PC-3 (cell line): ENCODE data around the gene ALG2. TPM values are rescaled to one million over a fixed set of nuclear protein-coding genes. Genes with fewer than 3 reads are reported as not detected.

Experiments
- ATAC-seq: fragments of 200-7000 bp; cut with Tn5 transposase; 2 replicates; pipeline ENCODE4 v1.9.1; 2020; ENCODE audit warnings: mild to moderate bottlenecking, moderate library complexity
- BruUV-seq: library from RNA; stranded (reverse); fragments of 400-500 nt; replicated peaks from 2 replicates; lab custom pipeline; 2021; lab: Mats Ljungman, UMichigan
- CTCF ChIA-PET: fragments of 300-600 bp; sonication (Branson Sonifier 250); formaldehyde crosslinking; loops from one replicate; lab custom pipeline; 2022; ENCODE audit warnings: antibody characterized with exemption; lab: Charles Lee
- POLR2A ChIA-PET: fragments of 300-600 bp; sonication (Branson Sonifier 250); formaldehyde crosslinking; loops from one replicate; lab custom pipeline; 2022; ENCODE audit warnings: antibody characterized with exemption; ENCODE audit not compliant: unreplicated experiment; lab: Charles Lee
- DNase-seq: peaks from one replicate; pipeline ENCODE4 v3.0.0-alpha.2; 2015
- H2AFZ ChIP-seq: fragments of 300-600 bp; sonication (generic); 2 replicates; pipeline ENCODE4 v1.6.0; 2016; ENCODE audit warnings: antibody characterized with exemption, low read length
- H3F3A ChIP-seq: fragments of 300-600 bp; sonication (generic); one replicate; pipeline ENCODE4 v1.6.0; 2017; ENCODE audit warnings: antibody characterized with exemption, low read length, control low read depth, mild to moderate bottlenecking; ENCODE audit not compliant: unreplicated experiment
- H3K27ac ChIP-seq: fragments of 300-600 bp; sonication (generic); 2 replicates; pipeline ENCODE4 v1.5.1; 2016; ENCODE audit warnings: mild to moderate bottlenecking, low read length
- H3K27me3 ChIP-seq: fragments of 300-600 bp; sonication (generic); 2 replicates; pipeline ENCODE4 v1.6.1; 2016; ENCODE audit warnings: low read length, mixed read lengths
- H3K36me3 ChIP-seq: fragments of 300-600 bp; sonication (generic); 2 replicates; pipeline ENCODE4 v1.6.1; 2016; ENCODE audit warnings: low read depth, mixed run types, low read length, mixed read lengths
- H3K4me1 ChIP-seq: fragments of 300-600 bp; sonication (generic); 2 replicates; pipeline ENCODE4 v1.5.1; 2016; ENCODE audit warnings: low read length; ENCODE audit not compliant: insufficient read depth
- H3K4me2 ChIP-seq: fragments of 300-600 bp; sonication (generic); 2 replicates; pipeline ENCODE4 v1.6.0; 2016; ENCODE audit warnings: low read length
- H3K4me3 ChIP-seq: fragments of 300-600 bp; sonication (generic); 2 replicates; pipeline ENCODE4 v1.5.1; 2016; ENCODE audit warnings: mild to moderate bottlenecking, low read length, mixed read lengths
- H3K79me2 ChIP-seq: fragments of 300-600 bp; sonication (generic); 2 replicates; pipeline ENCODE4 v1.6.1; 2017; ENCODE audit warnings: low read length, mixed read lengths
- H3K9ac ChIP-seq: fragments of 300-600 bp; sonication (generic); 2 replicates; pipeline ENCODE4 v1.6.0; 2016; ENCODE audit warnings: mild to moderate bottlenecking, low read length
- H3K9me2 ChIP-seq: fragments of 300-600 bp; sonication (generic); replicated peaks from 2 replicates; pipeline ENCODE4 v1.6.1; 2016; ENCODE audit warnings: mixed run types, low read length, mixed read lengths
- H3K9me3 ChIP-seq: fragments of 300-600 bp; sonication (generic); 2 replicates; pipeline ENCODE4 v1.6.1; 2016; ENCODE audit warnings: low read length, mixed read lengths
- H4K20me1 ChIP-seq: fragments of 300-600 bp; sonication (generic); 2 replicates; pipeline ENCODE4 v1.6.1; 2016; ENCODE audit warnings: low read length, mixed read lengths
- EZH2 ChIP-seq: fragments of 300-600 bp; sonication (generic); IDR thresholded peaks from one replicate; pipeline ENCODE4 v1.6.1; 2017; ENCODE audit warnings: antibody characterized with exemption, mild to moderate bottlenecking, low read length; ENCODE audit not compliant: unreplicated experiment
- EZH2phosphoT487 ChIP-seq: fragments of 300-600 bp; sonication (generic); IDR thresholded peaks from 2 replicates; pipeline ENCODE4 v1.6.1; 2018; ENCODE audit warnings: mild to moderate bottlenecking, antibody characterized with exemption, low read length, borderline replicate concordance
- intact Hi-C: fragments of 100-400 bp; cut with micrococcal nuclease; formaldehyde crosslinking; loops from 2 replicates; pipeline ENCODE4 v1.9.0; 2023
- total RNA-seq: library from RNA; depleted of rRNA; stranded (reverse); fragments of >200 nt; gene quantifications from 2 replicates; pipeline ENCODE4 v1.2.3, GENCODE V29; 2014
- TF ChIP-seq, protein P1 (sequence below): fragments of 300-600 bp; sonication (generic); conservative IDR thresholded peaks from 2 replicates; pipeline ENCODE4 v1.5.1; 2017; ENCODE audit warnings: antibody characterized with exemption, low read depth, mild to moderate bottlenecking, low read length

The ALG2 gene
- total RNA-seq, 1 experiment from 2014 or later, result 33.2 TPM

GRCh38 chr9:99237356-99237755 is 15.6 kb upstream of the ALG2 start:
- no peaks in the 10 kb centered on the region for H3K27me3 ChIP-seq
- DNase-seq, result no peak
- H4K20me1 ChIP-seq, result no peaks in the 10 kb centered on the region
- no peaks in the 10 kb centered on the region for H3K4me1 ChIP-seq
- no peak for ATAC-seq
- no peak overlapping the region for H3K4me3 ChIP-seq
- H2AFZ ChIP-seq, result no peak overlapping the region
- no TSS peak for BruUV-seq
- TF ChIP-seq EZH2phosphoT487 (no peak), EZH2 (no peak)
- TF ChIP-seq, protein P1, sequence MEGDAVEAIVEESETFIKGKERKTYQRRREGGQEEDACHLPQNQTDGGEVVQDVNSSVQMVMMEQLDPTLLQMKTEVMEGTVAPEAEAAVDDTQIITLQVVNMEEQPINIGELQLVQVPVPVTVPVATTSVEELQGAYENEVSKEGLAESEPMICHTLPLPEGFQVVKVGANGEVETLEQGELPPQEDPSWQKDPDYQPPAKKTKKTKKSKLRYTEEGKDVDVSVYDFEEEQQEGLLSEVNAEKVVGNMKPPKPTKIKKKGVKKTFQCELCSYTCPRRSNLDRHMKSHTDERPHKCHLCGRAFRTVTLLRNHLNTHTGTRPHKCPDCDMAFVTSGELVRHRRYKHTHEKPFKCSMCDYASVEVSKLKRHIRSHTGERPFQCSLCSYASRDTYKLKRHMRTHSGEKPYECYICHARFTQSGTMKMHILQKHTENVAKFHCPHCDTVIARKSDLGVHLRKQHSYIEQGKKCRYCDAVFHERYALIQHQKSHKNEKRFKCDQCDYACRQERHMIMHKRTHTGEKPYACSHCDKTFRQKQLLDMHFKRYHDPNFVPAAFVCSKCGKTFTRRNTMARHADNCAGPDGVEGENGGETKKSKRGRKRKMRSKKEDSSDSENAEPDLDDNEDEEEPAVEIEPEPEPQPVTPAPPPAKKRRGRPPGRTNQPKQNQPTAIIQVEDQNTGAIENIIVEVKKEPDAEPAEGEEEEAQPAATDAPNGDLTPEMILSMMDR, result no peak
- H3K36me3 ChIP-seq, result 0 out of 2 replicates have a peak, but pooled peaks cover under 1% of the 10 kb centered on the region
- POLR2A ChIA-PET, result no interaction called here
- no peaks in the 10 kb centered on the region for H3K79me2 ChIP-seq
- H3K9me3 ChIP-seq, result no peaks in the 10 kb centered on the region
- no peak overlapping the region for H3K9ac ChIP-seq
- intact Hi-C loops, result no loop called here
- H3K9me2 ChIP-seq, result no peaks in the 10 kb centered on the region
- no peak overlapping the region for H3K27ac ChIP-seq
- H3F3A ChIP-seq, result no peaks in the 10 kb centered on the region
- CTCF ChIA-PET, result interaction anchor here (0.6 kb wide), 1 partner anchor 52 kb away, joined by 3 read pairs; no protein-coding TSS in a partner anchor
- no peak overlapping the region for H3K4me2 ChIP-seq

DNA sequence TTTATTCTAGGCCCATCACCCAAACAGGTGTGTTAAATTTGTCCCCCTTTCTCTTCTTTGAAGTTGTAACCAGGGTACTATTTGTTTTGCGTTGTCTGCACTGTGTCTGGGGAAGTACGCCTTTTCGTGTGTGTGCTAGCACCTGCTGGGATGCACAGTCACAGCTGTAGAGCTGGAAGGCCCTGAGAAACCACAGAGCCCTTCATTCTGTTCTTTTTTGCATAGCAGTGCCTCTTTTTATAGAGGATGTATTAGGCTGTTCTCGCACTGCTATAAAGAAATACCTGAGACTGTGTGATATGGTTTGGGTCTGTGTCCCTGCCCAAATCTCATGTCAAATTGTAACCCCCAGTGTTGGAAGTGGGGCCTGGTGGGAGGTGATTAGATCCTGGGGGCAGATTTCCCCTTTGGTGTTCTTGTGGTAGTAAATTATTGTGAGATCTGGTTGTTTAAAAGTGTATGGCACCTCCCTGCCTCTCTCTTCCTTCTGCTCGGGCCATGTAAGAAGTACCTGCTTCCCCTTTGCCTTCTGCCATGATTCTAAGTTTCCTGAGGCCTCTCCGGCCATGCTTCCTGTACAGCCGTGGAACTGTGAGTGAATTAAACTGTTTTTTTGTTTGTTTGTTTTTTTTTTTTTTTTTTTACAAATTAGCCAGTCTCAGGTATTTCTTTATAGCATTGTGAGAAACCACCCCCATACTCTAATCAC is 14.3 kb upstream of the ALG2 start:
- CTCF ChIA-PET, result no interaction called here
- H3F3A ChIP-seq, result no peaks in the 10 kb centered on the region
- intact Hi-C loops, result no loop called here
- H3K27ac ChIP-seq, result no peak overlapping the region
- H2AFZ ChIP-seq, result no peak overlapping the region
- H3K79me2 ChIP-seq, result no peaks in the 10 kb centered on the region
- no peaks in the 10 kb centered on the region for H3K4me1 ChIP-seq
- no peaks in the 10 kb centered on the region for H4K20me1 ChIP-seq
- no peaks in the 10 kb centered on the region for H3K9me2 ChIP-seq
- POLR2A ChIA-PET, result no interaction called here
- H3K9me3 ChIP-seq, result no peaks in the 10 kb centered on the region
- BruUV-seq, result no TSS peak
- H3K27me3 ChIP-seq, result no peaks in the 10 kb centered on the region
- H3K9ac ChIP-seq, result no peak overlapping the region
- TF ChIP-seq, protein P1, result no peak
- TF ChIP-seq EZH2phosphoT487 (no peak), EZH2 (no peak)
- no peak for ATAC-seq
- no peak overlapping the region for H3K4me3 ChIP-seq
- peaks cover 12% of the 10 kb centered on the region for H3K36me3 ChIP-seq
- no peak overlapping the region for H3K4me2 ChIP-seq
- no peak for DNase-seq

GRCh38 chr9:99235069-99235468 is 13.3 kb upstream of the ALG2 start:
- Histone ChIP-seq H3K9me3 (no peaks in the 10 kb centered on the region), H3K36me3 (peaks cover 21% of the 10 kb centered on the region), H3K4me3 (no peak overlapping the region), H3K27ac (no peak overlapping the region), H3K9ac (no peak overlapping the region), H4K20me1 (no peaks in the 10 kb centered on the region), H3K4me2 (no peak overlapping the region), H3K27me3 (no peaks in the 10 kb centered on the region), H3K79me2 (no peaks in the 10 kb centered on the region), H2AFZ (no peak overlapping the region), H3K9me2 (no peaks in the 10 kb centered on the region), H3K4me1 (no peaks in the 10 kb centered on the region), H3F3A (no peaks in the 10 kb centered on the region)
- CTCF ChIA-PET, result no interaction called here
- ATAC-seq, result no peak
- no TSS peak for BruUV-seq
- DNase-seq, result no peak
- POLR2A ChIA-PET, result interaction anchor here (0.5 kb wide), 1 partner anchor 194 kb away, joined by 21 read pairs; no protein-coding TSS in a partner anchor
- intact Hi-C loops, result no loop called here
- TF ChIP-seq EZH2phosphoT487, result no peak
